HL-60 (cell line): Measurements from ENCODE around the gene EXOC1.

Experiments
- GABPA ChIP-seq: IDR thresholded peaks from 2 replicates; pipeline ENCODE4 v1.6.1; 2012; ENCODE audit warnings: low read depth
- POLR2AphosphoS5 ChIP-seq: IDR thresholded peaks from 2 replicates; pipeline ENCODE4 v1.6.1; 2012; ENCODE audit warnings: low read depth
- TF ChIP-seq, protein P1 (sequence below): IDR thresholded peaks from 2 replicates; pipeline ENCODE4 v1.6.1; 2012; ENCODE audit warnings: low read depth; ENCODE audit not compliant: insufficient replicate concordance
- TF ChIP-seq, protein P2 (sequence below): IDR thresholded peaks from one replicate; pipeline ENCODE4 v1.5.1; 2011; ENCODE audit warnings: low read length, control low read depth, inconsistent platforms; ENCODE audit not compliant: insufficient read depth

DNA sequence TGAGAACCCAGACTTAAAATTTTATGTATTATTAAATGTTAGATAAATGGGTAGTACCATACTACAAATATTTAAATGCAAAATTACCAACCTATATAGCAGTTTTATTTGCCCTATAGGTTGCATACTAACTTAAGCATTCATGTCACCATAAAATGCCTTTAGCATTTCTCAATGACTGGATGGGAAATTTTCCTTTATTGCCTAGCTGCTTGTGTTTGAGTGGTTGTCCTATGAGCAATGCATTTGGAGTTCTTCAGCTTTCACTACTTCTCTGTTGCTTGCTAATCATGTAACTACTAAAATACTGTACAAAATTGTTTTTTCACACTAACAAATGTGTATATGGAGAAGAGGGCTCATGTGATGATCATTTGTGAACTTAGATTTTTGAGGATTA lies 51.1 kb downstream of the EXOC1 start:
- no peak for TF ChIP-seq POLR2AphosphoS5
- TF ChIP-seq, protein P1, sequence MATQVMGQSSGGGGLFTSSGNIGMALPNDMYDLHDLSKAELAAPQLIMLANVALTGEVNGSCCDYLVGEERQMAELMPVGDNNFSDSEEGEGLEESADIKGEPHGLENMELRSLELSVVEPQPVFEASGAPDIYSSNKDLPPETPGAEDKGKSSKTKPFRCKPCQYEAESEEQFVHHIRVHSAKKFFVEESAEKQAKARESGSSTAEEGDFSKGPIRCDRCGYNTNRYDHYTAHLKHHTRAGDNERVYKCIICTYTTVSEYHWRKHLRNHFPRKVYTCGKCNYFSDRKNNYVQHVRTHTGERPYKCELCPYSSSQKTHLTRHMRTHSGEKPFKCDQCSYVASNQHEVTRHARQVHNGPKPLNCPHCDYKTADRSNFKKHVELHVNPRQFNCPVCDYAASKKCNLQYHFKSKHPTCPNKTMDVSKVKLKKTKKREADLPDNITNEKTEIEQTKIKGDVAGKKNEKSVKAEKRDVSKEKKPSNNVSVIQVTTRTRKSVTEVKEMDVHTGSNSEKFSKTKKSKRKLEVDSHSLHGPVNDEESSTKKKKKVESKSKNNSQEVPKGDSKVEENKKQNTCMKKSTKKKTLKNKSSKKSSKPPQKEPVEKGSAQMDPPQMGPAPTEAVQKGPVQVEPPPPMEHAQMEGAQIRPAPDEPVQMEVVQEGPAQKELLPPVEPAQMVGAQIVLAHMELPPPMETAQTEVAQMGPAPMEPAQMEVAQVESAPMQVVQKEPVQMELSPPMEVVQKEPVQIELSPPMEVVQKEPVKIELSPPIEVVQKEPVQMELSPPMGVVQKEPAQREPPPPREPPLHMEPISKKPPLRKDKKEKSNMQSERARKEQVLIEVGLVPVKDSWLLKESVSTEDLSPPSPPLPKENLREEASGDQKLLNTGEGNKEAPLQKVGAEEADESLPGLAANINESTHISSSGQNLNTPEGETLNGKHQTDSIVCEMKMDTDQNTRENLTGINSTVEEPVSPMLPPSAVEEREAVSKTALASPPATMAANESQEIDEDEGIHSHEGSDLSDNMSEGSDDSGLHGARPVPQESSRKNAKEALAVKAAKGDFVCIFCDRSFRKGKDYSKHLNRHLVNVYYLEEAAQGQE, result no peak
- TF ChIP-seq, protein P2, sequence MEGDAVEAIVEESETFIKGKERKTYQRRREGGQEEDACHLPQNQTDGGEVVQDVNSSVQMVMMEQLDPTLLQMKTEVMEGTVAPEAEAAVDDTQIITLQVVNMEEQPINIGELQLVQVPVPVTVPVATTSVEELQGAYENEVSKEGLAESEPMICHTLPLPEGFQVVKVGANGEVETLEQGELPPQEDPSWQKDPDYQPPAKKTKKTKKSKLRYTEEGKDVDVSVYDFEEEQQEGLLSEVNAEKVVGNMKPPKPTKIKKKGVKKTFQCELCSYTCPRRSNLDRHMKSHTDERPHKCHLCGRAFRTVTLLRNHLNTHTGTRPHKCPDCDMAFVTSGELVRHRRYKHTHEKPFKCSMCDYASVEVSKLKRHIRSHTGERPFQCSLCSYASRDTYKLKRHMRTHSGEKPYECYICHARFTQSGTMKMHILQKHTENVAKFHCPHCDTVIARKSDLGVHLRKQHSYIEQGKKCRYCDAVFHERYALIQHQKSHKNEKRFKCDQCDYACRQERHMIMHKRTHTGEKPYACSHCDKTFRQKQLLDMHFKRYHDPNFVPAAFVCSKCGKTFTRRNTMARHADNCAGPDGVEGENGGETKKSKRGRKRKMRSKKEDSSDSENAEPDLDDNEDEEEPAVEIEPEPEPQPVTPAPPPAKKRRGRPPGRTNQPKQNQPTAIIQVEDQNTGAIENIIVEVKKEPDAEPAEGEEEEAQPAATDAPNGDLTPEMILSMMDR, result no peak
- no peak for TF ChIP-seq GABPA
